ENCODE results near the gene TRIM46. TPM values are rescaled to one million over a fixed set of nuclear protein-coding genes. Genes with fewer than 3 reads are reported as not detected.

Gene TRIM46
- total and polyA plus RNA-seq, 2 of the 13 experiments (the other 11 are each of a cell fraction or from before 2014, with no cell fraction given): 0.04 to 0.09 TPM

DNA sequence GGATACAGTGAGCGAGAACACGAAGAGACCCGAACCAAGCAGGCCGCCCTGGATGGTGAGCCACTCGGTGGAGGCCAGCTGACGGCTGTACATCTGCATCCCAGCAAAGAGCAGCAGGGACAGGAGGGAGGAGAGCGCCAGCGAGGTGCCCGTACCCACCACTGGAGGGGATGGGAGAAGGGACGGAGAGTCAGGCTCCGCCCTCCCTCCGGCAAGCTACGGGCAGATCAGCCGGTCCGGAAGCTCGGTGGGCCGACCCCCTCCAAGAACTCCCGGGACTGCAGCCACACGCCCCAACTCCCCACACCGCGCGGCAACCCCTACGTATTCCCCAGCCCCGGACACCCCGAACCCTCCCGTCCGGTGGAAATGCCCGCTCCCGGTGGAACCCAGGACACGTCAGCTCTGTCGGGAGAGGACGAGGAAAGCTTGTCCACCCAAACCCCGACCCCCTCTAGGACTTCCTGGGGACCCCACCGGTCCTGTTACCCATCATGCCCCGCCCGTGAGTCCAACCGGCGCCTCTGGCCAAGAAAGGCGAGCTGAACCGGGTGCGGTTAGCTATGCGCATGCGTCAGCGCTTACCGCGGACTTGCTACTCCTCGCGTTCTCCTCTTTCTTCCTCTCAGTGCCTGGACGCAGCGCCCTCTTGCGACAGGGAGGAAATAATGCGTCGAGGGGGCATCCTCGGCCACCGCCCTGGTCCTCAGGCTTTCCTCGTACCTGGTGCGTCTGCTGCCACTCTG, 744 bp upstream of the TRIM46 start, which contains the start of gene KRTCAP2 (continued):
- TF ChIP-seq TSC22D2 (CRISPR knock-in tag; IDR thresholded peaks at IDR 0.05; ENCODE audit: borderline replicate concordance) (peak; percentile 82; the same call in 1 of the 2 replicates), ZFX (CRISPR knock-in tag; IDR thresholded peaks at IDR 0.05; ENCODE audit: low read depth) (no peak)
- TF ChIP-seq, protein P1, sequence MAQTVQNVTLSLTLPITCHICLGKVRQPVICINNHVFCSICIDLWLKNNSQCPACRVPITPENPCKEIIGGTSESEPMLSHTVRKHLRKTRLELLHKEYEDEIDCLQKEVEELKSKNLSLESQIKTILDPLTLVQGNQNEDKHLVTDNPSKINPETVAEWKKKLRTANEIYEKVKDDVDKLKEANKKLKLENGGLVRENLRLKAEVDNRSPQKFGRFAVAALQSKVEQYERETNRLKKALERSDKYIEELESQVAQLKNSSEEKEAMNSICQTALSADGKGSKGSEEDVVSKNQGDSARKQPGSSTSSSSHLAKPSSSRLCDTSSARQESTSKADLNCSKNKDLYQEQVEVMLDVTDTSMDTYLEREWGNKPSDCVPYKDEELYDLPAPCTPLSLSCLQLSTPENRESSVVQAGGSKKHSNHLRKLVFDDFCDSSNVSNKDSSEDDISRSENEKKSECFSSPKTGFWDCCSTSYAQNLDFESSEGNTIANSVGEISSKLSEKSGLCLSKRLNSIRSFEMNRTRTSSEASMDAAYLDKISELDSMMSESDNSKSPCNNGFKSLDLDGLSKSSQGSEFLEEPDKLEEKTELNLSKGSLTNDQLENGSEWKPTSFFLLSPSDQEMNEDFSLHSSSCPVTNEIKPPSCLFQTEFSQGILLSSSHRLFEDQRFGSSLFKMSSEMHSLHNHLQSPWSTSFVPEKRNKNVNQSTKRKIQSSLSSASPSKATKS (CRISPR knock-in tag; IDR thresholded peaks at IDR 0.05): no peak
- TF ChIP-seq, protein P2, sequence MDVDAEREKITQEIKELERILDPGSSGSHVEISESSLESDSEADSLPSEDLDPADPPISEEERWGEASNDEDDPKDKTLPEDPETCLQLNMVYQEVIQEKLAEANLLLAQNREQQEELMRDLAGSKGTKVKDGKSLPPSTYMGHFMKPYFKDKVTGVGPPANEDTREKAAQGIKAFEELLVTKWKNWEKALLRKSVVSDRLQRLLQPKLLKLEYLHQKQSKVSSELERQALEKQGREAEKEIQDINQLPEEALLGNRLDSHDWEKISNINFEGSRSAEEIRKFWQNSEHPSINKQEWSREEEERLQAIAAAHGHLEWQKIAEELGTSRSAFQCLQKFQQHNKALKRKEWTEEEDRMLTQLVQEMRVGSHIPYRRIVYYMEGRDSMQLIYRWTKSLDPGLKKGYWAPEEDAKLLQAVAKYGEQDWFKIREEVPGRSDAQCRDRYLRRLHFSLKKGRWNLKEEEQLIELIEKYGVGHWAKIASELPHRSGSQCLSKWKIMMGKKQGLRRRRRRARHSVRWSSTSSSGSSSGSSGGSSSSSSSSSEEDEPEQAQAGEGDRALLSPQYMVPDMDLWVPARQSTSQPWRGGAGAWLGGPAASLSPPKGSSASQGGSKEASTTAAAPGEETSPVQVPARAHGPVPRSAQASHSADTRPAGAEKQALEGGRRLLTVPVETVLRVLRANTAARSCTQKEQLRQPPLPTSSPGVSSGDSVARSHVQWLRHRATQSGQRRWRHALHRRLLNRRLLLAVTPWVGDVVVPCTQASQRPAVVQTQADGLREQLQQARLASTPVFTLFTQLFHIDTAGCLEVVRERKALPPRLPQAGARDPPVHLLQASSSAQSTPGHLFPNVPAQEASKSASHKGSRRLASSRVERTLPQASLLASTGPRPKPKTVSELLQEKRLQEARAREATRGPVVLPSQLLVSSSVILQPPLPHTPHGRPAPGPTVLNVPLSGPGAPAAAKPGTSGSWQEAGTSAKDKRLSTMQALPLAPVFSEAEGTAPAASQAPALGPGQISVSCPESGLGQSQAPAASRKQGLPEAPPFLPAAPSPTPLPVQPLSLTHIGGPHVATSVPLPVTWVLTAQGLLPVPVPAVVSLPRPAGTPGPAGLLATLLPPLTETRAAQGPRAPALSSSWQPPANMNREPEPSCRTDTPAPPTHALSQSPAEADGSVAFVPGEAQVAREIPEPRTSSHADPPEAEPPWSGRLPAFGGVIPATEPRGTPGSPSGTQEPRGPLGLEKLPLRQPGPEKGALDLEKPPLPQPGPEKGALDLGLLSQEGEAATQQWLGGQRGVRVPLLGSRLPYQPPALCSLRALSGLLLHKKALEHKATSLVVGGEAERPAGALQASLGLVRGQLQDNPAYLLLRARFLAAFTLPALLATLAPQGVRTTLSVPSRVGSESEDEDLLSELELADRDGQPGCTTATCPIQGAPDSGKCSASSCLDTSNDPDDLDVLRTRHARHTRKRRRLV (CRISPR knock-in tag; IDR thresholded peaks at IDR 0.05): peak; percentile 24; the same call in 1 of the 2 replicates
